ENCODE results near the gene MYO5B. TPM values are rescaled to one million over a fixed set of nuclear protein-coding genes. Genes with fewer than 3 reads are reported as not detected.

Gene MYO5B
- total and polyA plus RNA-seq, 2 of the 4 experiments (the other 2 are of a cell fraction), result 0.24 to 0.54 TPM

- in situ Hi-C loops (cut with MboI; ENCODE audit: low sequenced_read_pairs), result no loop called here
- BruUV-seq (replicated peaks), result no TSS peak
- H2BK120ac ChIP-seq (ENCODE audit: low read depth, low read length), result no peak overlapping the region
- H2AK9ac ChIP-seq (replicated peaks; ENCODE audit: low read depth, low read length, poor library complexity), result no peak overlapping the region
- no peak overlapping the region for H3K18ac ChIP-seq (ENCODE audit: low read depth, low read length)
- no peak overlapping the region for H3K4ac ChIP-seq (ENCODE audit: low read depth, low read length)
- ChIA-PET POLR2A (ENCODE audit: unreplicated experiment) (interaction anchor here (0.7 kb wide), 1 partner anchor 25 kb away, joined by 3 read pairs; no protein-coding TSS in a partner anchor), CTCF (no interaction called here)
- ATAC-seq (ENCODE audit: low read depth), result no peak
- no peaks in the 10 kb centered on the region for H3K9me1 ChIP-seq (ENCODE audit: insufficient read depth, low read length)
- H3K4me2 ChIP-seq (ENCODE audit: low read depth, low read length), result no peak overlapping the region
- TF ChIP-seq MAZ (IDR thresholded peaks at IDR 0.05; ENCODE audit: borderline replicate concordance, low read depth, low read length) (no peak), CEBPB (IDR thresholded peaks at IDR 0.05; ENCODE audit: low read depth, low read length) (no peak), USF2 (IDR thresholded peaks at IDR 0.05; ENCODE audit: low read depth, low read length) (no peak), POLR2A (IDR thresholded peaks at IDR 0.05; ENCODE audit: low read depth, low read length) (no peak), SMC3 (IDR thresholded peaks at IDR 0.05; ENCODE audit: low read depth, low read length) (no peak), MAFK (IDR thresholded peaks at IDR 0.05; ENCODE audit: low read depth, low read length) (no peak)
- WGBS, 2 experiments (ENCODE audit: extremely low coverage in 2 of 2, insufficient read length in 1 of 2), result no CpG with 5 or more reads among the region's 1 CpG
- H3K79me1 ChIP-seq (ENCODE audit: low read depth in 1 of 2, low read length in 2 of 2), result no peaks in the 10 kb centered on the region
- H3K4me3 ChIP-seq (ENCODE audit: insufficient read depth, low read depth, low read length), result no peak overlapping the region
- no peaks in the 10 kb centered on the region for H3K9me3 ChIP-seq (ENCODE audit: control insufficient read depth, insufficient read depth, low read length)
- intact Hi-C loops (cut with micrococcal nuclease), result loop anchor here (5.0 to 10.0 kb wide), 4 partner anchors 156 to 694 kb away; no protein-coding TSS in a partner anchor
- H3K23ac ChIP-seq (ENCODE audit: low read depth, low read length), result no peak overlapping the region
- H4K91ac ChIP-seq (ENCODE audit: insufficient read depth, low read depth, low read length), result no peak overlapping the region
- no peak overlapping the region for H3K56ac ChIP-seq (ENCODE audit: extremely low read depth, insufficient read depth, low read length)
- H3K14ac ChIP-seq (replicated peaks; ENCODE audit: low read depth, low read length), result no peak overlapping the region
- H2AFZ ChIP-seq (replicated peaks; ENCODE audit: low read length, poor library complexity), result no peak overlapping the region
- DNase-seq, result no peak
- no peak overlapping the region for H2BK15ac ChIP-seq (ENCODE audit: low read depth, low read length)
- no peak overlapping the region for H3K27ac ChIP-seq (ENCODE audit: insufficient read depth, low read length)
- no peaks in the 10 kb centered on the region for H4K20me1 ChIP-seq (ENCODE audit: insufficient read depth, low read length)
- H2BK5ac ChIP-seq (ENCODE audit: low read depth, low read length, poor library complexity, severe bottlenecking), result no peak overlapping the region
- no peaks in the 10 kb centered on the region; the same call in 1 of the 2 replicates for H3K4me1 ChIP-seq (ENCODE audit: control insufficient read depth, insufficient read depth, low read length)
- H2BK20ac ChIP-seq (ENCODE audit: low read depth, low read length), result no peak overlapping the region
- H4K5ac ChIP-seq (ENCODE audit: low read depth, low read length), result no peak overlapping the region
- no peak overlapping the region for H4K8ac ChIP-seq (ENCODE audit: low read depth in 2 of 2, low read length in 2 of 2)
- H2AK5ac ChIP-seq (ENCODE audit: low read depth, low read length), result no peak overlapping the region
- H3K36me3 ChIP-seq (ENCODE audit: control insufficient read depth, insufficient read depth, low read length), result no peaks in the 10 kb centered on the region
- H3K27me3 ChIP-seq (ENCODE audit: control insufficient read depth, insufficient read depth, low read length), result peaks cover 15% of the 10 kb centered on the region
- no peak overlapping the region for H3K9ac ChIP-seq (ENCODE audit: low read depth, low read length)
- dilution Hi-C loops (cut with HindIII; ENCODE audit: low sequenced_read_pairs, unreplicated experiment), result no loop called here
Measured at GRCh38 chr18:50201476-50202018, 6.6 kb upstream of the MYO5B start.

Measured in IMR-90 (cell line).